ENCODE data around the gene PHF21B. TPM values are rescaled to one million over a fixed set of nuclear protein-coding genes. Genes with fewer than 3 reads are reported as not detected.

PHF21B gene
- total and polyA plus RNA-seq, 2 of the 8 experiments (the other 6 are each of a cell fraction or from before 2014, with no cell fraction given) = 19.3 to 68.1 TPM

DNA sequence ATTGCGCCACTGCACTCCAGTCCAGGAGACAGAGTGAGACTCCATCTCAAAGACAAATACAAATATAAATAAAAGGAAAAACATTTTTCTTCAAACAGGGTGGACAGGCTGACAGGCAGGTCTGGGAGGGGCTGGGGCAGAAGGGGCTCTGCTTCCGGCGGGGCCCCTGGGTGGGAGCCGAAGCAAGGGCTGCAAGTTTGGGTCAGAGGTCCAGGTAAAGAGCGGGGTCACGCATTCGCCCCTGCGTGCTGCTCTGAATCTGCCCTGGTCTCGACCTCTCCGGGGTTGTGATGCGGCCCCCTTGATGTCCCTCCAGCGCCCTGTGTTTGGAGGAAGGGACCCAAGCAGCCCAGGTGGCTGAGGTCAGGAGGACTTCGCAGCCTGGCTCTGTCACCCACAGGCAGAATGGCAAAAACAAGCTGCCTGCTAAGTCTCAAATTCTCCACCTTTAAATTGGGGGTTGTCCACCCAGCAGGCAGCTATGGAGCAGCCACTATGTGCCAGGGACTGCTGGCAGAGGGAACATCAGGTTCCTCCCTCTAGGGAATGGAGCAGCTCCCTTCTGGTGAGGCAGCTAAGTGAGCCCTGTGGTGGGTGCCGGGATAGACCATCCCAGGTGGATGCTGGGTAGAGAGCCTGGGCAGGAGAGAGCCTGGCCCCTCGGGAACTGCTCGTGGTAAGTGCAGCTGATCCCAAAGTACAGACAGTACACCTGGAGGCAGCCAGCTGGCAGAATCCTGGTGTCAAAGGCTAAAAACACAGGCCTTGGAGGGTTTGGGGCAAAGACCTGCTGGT, 10.3 kb upstream of the PHF21B start:
- H4K5ac ChIP-seq (ENCODE audit: insufficient read length, low read depth, low read length) = no peak overlapping the region
- H3K79me1 ChIP-seq (ENCODE audit: low read depth, low read length) = no peaks in the 10 kb centered on the region
- no peaks in the 10 kb centered on the region for H4K20me1 ChIP-seq (replicated peaks in 1 of 2; ENCODE audit: control insufficient read depth in 1 of 2, insufficient read depth in 2 of 2, low read length in 2 of 2)
- no peak overlapping the region for H3K4ac ChIP-seq (replicated peaks; ENCODE audit: insufficient read length, low read depth, low read length)
- H3K23ac ChIP-seq (ENCODE audit: insufficient read length) = no peak overlapping the region
- no peak overlapping the region for H4K8ac ChIP-seq (ENCODE audit: extremely low read depth, insufficient read depth, low read length)
- no peak overlapping the region for H3K56ac ChIP-seq (replicated peaks; ENCODE audit: insufficient read length, low read depth, low read length)
- no peak for FAIRE-seq
- H2BK5ac ChIP-seq (ENCODE audit: low read depth, low read length) = no peak overlapping the region
- peak overlapping the region; percentile 54 for H4K91ac ChIP-seq (replicated peaks; ENCODE audit: insufficient read length, low read length)
- WGBS, 2 experiments (ENCODE audit: extremely low coverage in 1 of 2, insufficient coverage in 1 of 2, insufficient read length in 1 of 2, insufficient replicate concordance in 2 of 2, low coverage in 1 of 2, low lambda C conversion rate in 2 of 2, missing lambda C conversion rate in 1 of 2) = 87% methylated on average over 16 of the region's 16 CpGs; no CpG with 5 or more reads in 1 of the 2 experiments
- H3K79me2 ChIP-seq (ENCODE audit: control insufficient read depth in 1 of 2, insufficient read depth in 2 of 2, low read length in 2 of 2) = no peaks in the 10 kb centered on the region
- no peak overlapping the region for H3K14ac ChIP-seq (ENCODE audit: insufficient read length)
- H2BK12ac ChIP-seq (ENCODE audit: low read depth, low read length) = 0 out of 2 replicates have a peak overlapping the region, but pooled peaks have one; percentile 29
- no peaks in the 10 kb centered on the region for H3K9me3 ChIP-seq (ENCODE audit: insufficient read depth in 2 of 2, low read depth in 1 of 2, low read length in 1 of 2)
- no peak overlapping the region for H3K4me3 ChIP-seq (ENCODE audit: extremely low read depth in 1 of 4, insufficient read depth in 2 of 4, low read depth in 3 of 4, low read length in 4 of 4)
- no peaks in the 10 kb centered on the region for H3K23me2 ChIP-seq (ENCODE audit: low read depth, low read length)
- H2BK20ac ChIP-seq (ENCODE audit: low read length) = peak overlapping the region; percentile 75; the same call in 1 of the 2 replicates
- H2AK5ac ChIP-seq (ENCODE audit: low read depth, low read length) = no peak overlapping the region
- ChIA-PET POLR2A (ENCODE audit: partially characterized antibody) (interaction anchor here (0.9 to 4.7 kb wide), 7 partner anchors 11 to 53 kb away, joined by 3 to 44 read pairs (median 4); no protein-coding TSS in a partner anchor), CTCF (ENCODE audit: partially characterized antibody) (interaction anchor here (0.6 to 2.3 kb wide), 6 partner anchors 42 to 74 kb away, joined by 3 to 6 read pairs (median 4); no protein-coding TSS in a partner anchor)
- H3K18ac ChIP-seq (ENCODE audit: extremely low read depth, low read length) = peak overlapping the region; percentile 19; the same call in 1 of the 2 replicates
- no peak overlapping the region for H2BK15ac ChIP-seq (ENCODE audit: low read length)
- DNase-seq (ENCODE audit: low read depth in 1 of 2, low spot score in 2 of 2) = no peak
- H3K4me2 ChIP-seq (ENCODE audit: insufficient read depth in 1 of 2, low read depth in 2 of 2, low read length in 2 of 2) = no peak overlapping the region
- peaks cover 5 to 16% (median 5%) of the 10 kb centered on the region in 4 experiments; a peak in 6 of 7 replicates for H3K4me1 ChIP-seq (replicated peaks in 1 of 4; ENCODE audit: control insufficient read depth in 3 of 4, insufficient read depth in 4 of 4, low read length in 3 of 4)
- H2BK120ac ChIP-seq (replicated peaks; ENCODE audit: low read depth, low read length) = no peak overlapping the region
- H3K36me3 ChIP-seq (ENCODE audit: control insufficient read depth in 2 of 4, insufficient read depth in 4 of 4, low read length in 3 of 4) = no peaks in the 10 kb centered on the region
- no peaks in the 10 kb centered on the region; a peak in 1 of 7 replicates for H3K27me3 ChIP-seq (replicated peaks in 1 of 4; ENCODE audit: control insufficient read depth in 3 of 4, extremely low read depth in 1 of 4, insufficient read depth in 3 of 4, low read length in 3 of 4)
- H3K9ac ChIP-seq (replicated peaks in 1 of 4; ENCODE audit: extremely low read depth in 1 of 4, low read depth in 3 of 4, low read length in 3 of 4) = no peak overlapping the region
- no peak overlapping the region for H3K27ac ChIP-seq (ENCODE audit: low read depth, low read length)
- no peak overlapping the region for H2AFZ ChIP-seq (ENCODE audit: low read length)
- TF ChIP-seq TEAD4 (IDR thresholded peaks at IDR 0.05; ENCODE audit: low read depth, low read length) (no peak), BRCA1 (IDR thresholded peaks at IDR 0.05; ENCODE audit: low read depth, low read length) (no peak), CHD1 (IDR thresholded peaks at IDR 0.05; ENCODE audit: low read depth, low read length) (no peak), NANOG (IDR thresholded peaks at IDR 0.05; ENCODE audit: insufficient read depth, low read depth, low read length, poor library complexity, severe bottlenecking) (no peak), RNF2 (IDR thresholded peaks at IDR 0.05; ENCODE audit: borderline replicate concordance, low read depth, low read length, missing control alignments, poor library complexity, severe bottlenecking) (no peak), TCF12 (IDR thresholded peaks at IDR 0.05; ENCODE audit: low read depth, low read length) (no peak), PHF8 (conservative IDR thresholded peaks at IDR 0.05; ENCODE audit: low read depth, low read length) (no peak), CTBP2 (IDR thresholded peaks at IDR 0.05; ENCODE audit: borderline replicate concordance, insufficient read depth, insufficient read length, low read length) (no peak), EZH2 (IDR thresholded peaks at IDR 0.05; ENCODE audit: low read depth, low read length, severe bottlenecking) (no peak), HDAC2 (IDR thresholded peaks at IDR 0.05; ENCODE audit: borderline replicate concordance in 1 of 2, low read depth in 2 of 2, low read length in 2 of 2) (no peak), POU5F1 (IDR thresholded peaks at IDR 0.05; ENCODE audit: low read depth, low read length) (no peak)

Data from H1 (cell line).